H4 (cell line): ENCODE data around the gene CA11. TPM values are rescaled to one million over a fixed set of nuclear protein-coding genes. Genes with fewer than 3 reads are reported as not detected.
"Not testable (repeated sequence)": the region's sequence is repeated elsewhere in the genome, so short reads cannot be mapped to it uniquely, and the experiment has no call there.

Source experiments
- DNase-seq: peaks from one replicate; pipeline ENCODE4 v3.0.0-alpha.2; 2015; ENCODE audit warnings: low spot score
- total RNA-seq: library from RNA; depleted of rRNA; stranded (reverse); fragments of >200 nt; shearing (Covaris generic); gene quantifications from 2 replicates; pipeline ENCODE4 v1.2.3, GENCODE V29; 2014

CA11 gene
- total RNA-seq, 1 experiment from 2014 or later: 8.3 TPM

DNA sequence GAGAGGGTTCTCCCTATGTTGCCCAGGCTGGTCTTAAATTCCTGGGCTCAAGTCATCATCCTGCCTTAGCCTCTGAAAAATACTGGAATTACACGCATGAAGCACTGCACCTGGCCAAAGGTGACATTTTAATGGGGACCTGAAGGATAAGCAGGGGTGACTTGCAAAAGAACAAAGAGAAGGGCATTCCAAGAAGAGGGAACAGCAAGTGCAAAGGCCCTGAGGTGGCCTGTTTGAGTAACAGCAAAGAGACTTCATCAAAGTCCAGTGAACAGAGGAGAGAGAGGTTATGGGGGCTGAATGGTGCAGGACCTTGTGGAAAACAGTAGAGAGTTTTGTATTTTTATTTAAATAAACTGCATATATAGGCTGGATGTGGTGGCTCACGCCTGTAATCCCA lies 4.1 kb downstream of the CA11 start:
- no peak for DNase-seq

- DNase-seq: no peak
Measured at GRCh38 chr19:48639483-48640375, 6.3 kb downstream of the CA11 start.

GRCh38 chr19:48638831-48639381 lies 7.1 kb downstream of the CA11 start:
- no peak for DNase-seq

- peak; percentile 96 for DNase-seq
Measured at GRCh38 chr19:48637948-48638830, 7.8 kb downstream of the CA11 start.

GRCh38 chr19:48637449-48637947 lies 8.5 kb downstream of the CA11 start:
- DNase-seq: peak; percentile 100

DNA sequence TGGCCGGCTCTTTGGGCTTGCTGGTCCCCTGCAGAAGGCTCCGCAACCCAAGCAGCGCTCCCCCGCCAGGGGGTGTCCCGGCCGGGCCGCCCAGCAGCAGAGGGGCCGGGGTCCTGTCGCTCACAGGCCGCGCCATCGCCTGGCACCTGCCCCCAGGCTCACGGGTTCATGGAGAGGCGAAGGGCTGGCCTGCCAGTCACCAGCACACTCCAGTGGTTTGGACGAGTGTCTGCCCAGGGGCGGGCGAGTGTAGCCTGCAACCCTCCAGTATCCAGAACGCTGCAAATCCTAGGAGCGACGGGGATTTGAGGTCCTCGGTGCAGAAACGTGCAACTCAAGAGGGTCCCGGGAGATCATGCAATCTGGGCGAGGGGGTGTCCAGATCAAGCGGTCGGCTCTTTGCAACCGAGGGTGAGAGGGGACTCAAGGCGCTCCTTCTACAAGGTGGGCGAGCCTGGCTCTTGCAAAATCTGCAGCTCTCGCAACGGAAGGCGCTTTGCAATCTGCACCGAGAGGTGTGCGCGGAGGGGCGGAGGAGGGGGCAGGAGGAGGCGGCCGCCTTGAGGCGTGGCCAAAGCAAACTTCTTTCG lies 9.0 kb downstream of the CA11 start, which contains the start of gene DBP:
Gene DBP (minus strand): TSS at position 521 of the 590 bp plus-strand sequence. CDS start 385 bp downstream, at position 136.
- DNase-seq: no peak

- no peak for DNase-seq
Measured at GRCh38 chr19:48635966-48636858, 9.8 kb downstream of the CA11 start.

- DNase-seq: no peak
Measured at GRCh38 chr19:48635263-48635965, 10.6 kb downstream of the CA11 start.

GRCh38 chr19:48634424-48635262 lies 11.3 kb downstream of the CA11 start:
- peak; percentile 98 for DNase-seq

DNA sequence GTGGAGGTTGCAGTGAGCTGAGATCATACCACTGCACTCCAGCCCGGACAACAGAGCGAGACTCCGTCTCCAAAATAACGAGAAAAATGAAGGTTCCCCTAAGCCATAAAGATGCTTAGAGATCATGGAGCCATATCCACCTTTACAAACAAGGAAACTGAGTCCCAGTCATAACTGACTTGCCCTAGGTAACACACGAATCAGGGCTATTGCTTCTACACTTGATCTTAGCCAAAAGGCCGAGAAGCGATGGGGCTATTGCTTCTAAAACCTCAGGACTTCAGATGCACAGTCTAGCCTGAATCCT lies 12.0 kb downstream of the CA11 start:
- no peak for DNase-seq

GRCh38 chr19:48633148-48634035 lies 12.6 kb downstream of the CA11 start:
- DNase-seq: no peak

DNA sequence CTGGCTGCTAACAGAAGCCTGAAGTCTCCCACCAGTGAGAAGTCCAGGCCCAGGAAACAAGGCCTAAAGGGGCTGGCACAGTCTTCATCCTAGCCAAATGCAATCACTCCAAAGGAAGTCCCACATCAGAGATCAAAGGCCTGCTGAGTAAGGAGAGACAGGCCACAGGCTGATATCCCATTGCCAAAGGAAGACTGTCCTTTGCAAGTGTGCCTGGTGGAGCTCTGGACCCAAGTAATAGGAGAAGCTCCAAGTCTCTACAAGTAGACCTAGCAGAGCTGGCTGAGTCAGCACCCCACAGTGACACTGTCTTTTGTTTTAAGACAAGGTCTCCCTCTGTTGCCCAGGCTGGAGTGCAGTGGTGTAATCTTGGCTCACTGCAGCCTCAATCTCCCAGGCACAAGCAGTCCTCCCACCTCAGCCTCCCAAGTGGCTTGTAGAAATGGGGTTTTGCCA lies 13.3 kb downstream of the CA11 start:
- DNase-seq: no peak

- not testable (repeated sequence) for DNase-seq
Measured at GRCh38 chr19:48632286-48632685, 13.7 kb downstream of the CA11 start.

- no peak for DNase-seq
Measured at GRCh38 chr19:48631225-48631624, 14.8 kb downstream of the CA11 start.

GRCh38 chr19:48630296-48631063 lies 15.5 kb downstream of the CA11 start:
- DNase-seq: no peak

DNA sequence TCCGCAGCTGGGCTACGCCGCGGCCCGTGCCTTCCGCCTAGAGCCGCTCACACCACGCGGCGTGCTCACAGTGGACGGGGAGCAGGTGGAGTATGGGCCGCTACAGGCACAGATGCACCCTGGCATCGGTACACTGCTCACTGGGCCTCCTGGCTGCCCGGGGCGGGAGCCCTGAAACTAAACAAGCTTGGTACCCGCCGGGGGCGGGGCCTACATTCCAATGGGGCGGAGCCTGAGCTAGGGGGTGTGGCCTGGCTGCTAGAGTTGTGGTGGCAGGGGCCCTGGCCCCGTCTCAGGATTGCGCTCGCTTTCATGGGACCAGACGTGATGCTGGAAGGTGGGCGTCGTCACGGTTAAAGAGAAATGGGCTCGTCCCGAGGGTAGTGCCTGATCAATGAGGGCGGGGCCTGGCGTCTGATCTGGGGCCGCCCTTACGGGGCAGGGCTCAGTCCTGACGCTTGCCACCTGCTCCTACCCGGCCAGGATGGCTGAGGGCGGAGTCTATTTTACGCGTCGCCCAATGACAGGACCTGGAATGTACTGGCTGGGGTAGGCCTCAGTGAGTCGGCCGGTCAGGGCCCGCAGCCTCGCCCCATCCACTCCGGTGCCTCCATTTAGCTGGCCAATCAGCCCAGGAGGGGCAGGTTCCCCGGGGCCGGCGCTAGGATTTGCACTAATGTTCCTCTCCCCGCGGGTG lies 16.2 kb downstream of the CA11 start:
- no peak for DNase-seq

DNA sequence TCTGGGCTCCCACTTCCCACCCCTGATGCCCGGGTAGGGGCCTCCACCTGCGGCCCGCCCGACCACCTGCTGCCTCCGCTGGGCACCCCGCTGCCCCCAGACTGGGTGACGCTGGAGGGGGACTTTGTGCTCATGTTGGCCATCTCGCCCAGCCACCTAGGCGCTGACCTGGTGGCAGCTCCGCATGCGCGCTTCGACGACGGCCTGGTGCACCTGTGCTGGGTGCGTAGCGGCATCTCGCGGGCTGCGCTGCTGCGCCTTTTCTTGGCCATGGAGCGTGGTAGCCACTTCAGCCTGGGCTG lies 16.7 kb downstream of the CA11 start:
- DNase-seq: no peak
